GM12891 (cell line): ENCODE results near the gene LRRC8A.
A peak's percentile ranks its signal among the peaks of the same experiment; 100 is the strongest.
"Not testable (repeated sequence)": the region's sequence is repeated elsewhere in the genome, so short reads cannot be mapped to it uniquely, and the experiment has no call there.

Source experiments
- DNase-seq: peaks from one replicate; pipeline ENCODE4 v3.0.0; 2011; ENCODE audit warnings: low spot score; ENCODE audit not compliant: insufficient read length
- FAIRE-seq: peaks from 2 replicates; lab custom pipeline; 2011; peaks lifted over from hg19 to GRCh38; lab: Jason Lieb, UNC
- PAX5 ChIP-seq: IDR thresholded peaks from 2 replicates; pipeline ENCODE4 v1.6.1; 2011; ENCODE audit warnings: low read length, moderate library complexity, mild to moderate bottlenecking; ENCODE audit not compliant: insufficient read depth, severe bottlenecking
- POLR2A ChIP-seq: IDR thresholded peaks from 2 replicates; pipeline ENCODE4 v1.6.1; 2011; ENCODE audit warnings: low read depth, low read length, control low read depth
- POLR2AphosphoS5 ChIP-seq: IDR thresholded peaks from 2 replicates; pipeline ENCODE4 v1.6.1; 2011; ENCODE audit warnings: low read depth, low read length, control low read depth
- POU2F2 ChIP-seq: IDR thresholded peaks from 2 replicates; pipeline ENCODE4 v1.6.1; 2011; ENCODE audit warnings: low read depth, mild to moderate bottlenecking, control low read depth, low read length, moderate library complexity
- SPI1 ChIP-seq: IDR thresholded peaks from 2 replicates; pipeline ENCODE4 v1.6.1; 2011; ENCODE audit warnings: low read depth, low read length, control low read depth
- TAF1 ChIP-seq: IDR thresholded peaks from 2 replicates; pipeline ENCODE4 v1.6.1; 2011; ENCODE audit warnings: low read depth, low read length, control low read depth

Gene LRRC8A

GRCh38 chr9:128863647-128864046, 18.3 kb upstream of the LRRC8A start:
- DNase-seq (peak; percentile 76), FAIRE-seq (peak; percentile 72)
- TF ChIP-seq TAF1: no peak
- TF ChIP-seq PAX5: no peak
- TF ChIP-seq POU2F2: no peak
- TF ChIP-seq SPI1: no peak
- TF ChIP-seq POLR2AphosphoS5: no peak
- no peak for TF ChIP-seq POLR2A

GRCh38 chr9:128870128-128870940, 11.6 kb upstream of the LRRC8A start:
- DNase-seq: no peak
- TF ChIP-seq POLR2A: no peak
- no peak for TF ChIP-seq SPI1
- TF ChIP-seq POU2F2: no peak
- TF ChIP-seq PAX5: no peak
- TF ChIP-seq POLR2AphosphoS5: no peak
- no peak for TF ChIP-seq TAF1
- no peak for FAIRE-seq

GRCh38 chr9:128870941-128871265, 11.0 kb upstream of the LRRC8A start:
- not testable (repeated sequence) for FAIRE-seq, DNase-seq

GRCh38 chr9:128877852-128878251, 4.1 kb upstream of the LRRC8A start:
- DNase-seq (no peak), FAIRE-seq (no peak)
- TF ChIP-seq POLR2AphosphoS5 (no peak), TAF1 (no peak), POU2F2 (no peak), SPI1 (no peak), PAX5 (no peak), POLR2A (no peak)

GRCh38 chr9:128882677-128883603, 1.0 kb downstream of the LRRC8A start:
- TF ChIP-seq PAX5 (no peak), POLR2AphosphoS5 (no peak), TAF1 (no peak), SPI1 (no peak), POLR2A (no peak), POU2F2 (no peak)
- FAIRE-seq: peak; percentile 61
- no peak for DNase-seq

- DNase-seq (no peak), FAIRE-seq (no peak)
- TF ChIP-seq TAF1: no peak
- TF ChIP-seq POLR2A: no peak
- TF ChIP-seq POU2F2: no peak
- no peak for TF ChIP-seq SPI1
- TF ChIP-seq POLR2AphosphoS5: no peak
- TF ChIP-seq PAX5: no peak
Measured at GRCh38 chr9:128884164-128884563, 2.2 kb downstream of the LRRC8A start.

- FAIRE-seq (no peak), DNase-seq (no peak)
- no peak for TF ChIP-seq POU2F2
- no peak for TF ChIP-seq PAX5
- no peak for TF ChIP-seq SPI1
- TF ChIP-seq TAF1: no peak
- no peak for TF ChIP-seq POLR2AphosphoS5
- TF ChIP-seq POLR2A: no peak
Measured at GRCh38 chr9:128885376-128885775, 3.4 kb downstream of the LRRC8A start.

- FAIRE-seq (no peak), DNase-seq (no peak)
- TF ChIP-seq POLR2AphosphoS5: no peak
- TF ChIP-seq SPI1: no peak
- no peak for TF ChIP-seq PAX5
- TF ChIP-seq TAF1: no peak
- TF ChIP-seq POLR2A: no peak
- no peak for TF ChIP-seq POU2F2
Measured at GRCh38 chr9:128885798-128886197, 3.9 kb downstream of the LRRC8A start.

- FAIRE-seq (no peak), DNase-seq (no peak)
- TF ChIP-seq POU2F2 (no peak), POLR2A (no peak), POLR2AphosphoS5 (no peak), SPI1 (no peak), PAX5 (no peak), TAF1 (no peak)
Measured at GRCh38 chr9:128886211-128886891, 4.4 kb downstream of the LRRC8A start.
